HepG2 (cell line): ENCODE results near the gene PMFBP1. TPM values are rescaled to one million over a fixed set of nuclear protein-coding genes. Genes with fewer than 3 reads are reported as not detected.
A peak's percentile ranks its signal among the peaks of the same experiment; 100 is the strongest.

Source experiments
- ATF7 ChIP-seq, 2 experiments: fragments of 450-650 bp in 1 of 2; sonication (generic) in 1 of 2; formaldehyde crosslinking in 1 of 2; IDR thresholded peaks; 2 replicates each; pipeline versions ENCODE4 v1.4.0 to v1.6.1; 2016 to 2020; ENCODE audit warnings: antibody characterized with exemption in 1 of 2, mild to moderate bottlenecking in 1 of 2, missing genetic modification reagents in 1 of 2
- CREM ChIP-seq, 2 experiments: sonication (generic) in 1 of 2; formaldehyde crosslinking in 1 of 2; IDR thresholded peaks; 2 replicates each; pipeline versions ENCODE4 v1.4.0 to v1.6.1; 2016 to 2020; ENCODE audit warnings: antibody characterized with exemption in 1 of 2, mild to moderate bottlenecking in 1 of 2, missing genetic modification reagents in 1 of 2
- FUBP1 ChIP-seq: sonication (generic); formaldehyde crosslinking; IDR thresholded peaks from 2 replicates; pipeline ENCODE4 v1.5.1; 2020; ENCODE audit warnings: missing genetic modification reagents, mild to moderate bottlenecking, borderline replicate concordance
- HOXA5 ChIP-seq: sonication (generic); formaldehyde crosslinking; IDR thresholded peaks from 2 replicates; pipeline ENCODE4 v1.4.0; 2020; ENCODE audit warnings: missing genetic modification reagents
- MBD4 ChIP-seq: IDR thresholded peaks from 2 replicates; pipeline ENCODE4 v1.6.1; 2012; ENCODE audit warnings: low read length, inconsistent platforms, borderline replicate concordance
- MIER2 ChIP-seq: IDR thresholded peaks from 2 replicates; pipeline ENCODE4 v1.6.1; 2016; ENCODE audit warnings: missing biosample characterization, missing genetic modification reagents
- ZNF12 ChIP-seq: sonication (generic); formaldehyde crosslinking; IDR thresholded peaks from 2 replicates; pipeline ENCODE4 v1.5.0; 2020; ENCODE audit warnings: missing genetic modification reagents
- ZNF230 ChIP-seq: sonication (generic); formaldehyde crosslinking; IDR thresholded peaks from 2 replicates; pipeline ENCODE4 v1.4.0; 2020; ENCODE audit warnings: mild to moderate bottlenecking, missing genetic modification reagents
- ZNF235 ChIP-seq: sonication (generic); formaldehyde crosslinking; IDR thresholded peaks from 2 replicates; pipeline ENCODE4 v1.8.1; 2023; ENCODE audit warnings: mild to moderate bottlenecking, missing genetic modification reagents, borderline replicate concordance
- ZNF274 ChIP-seq: sonication (generic); formaldehyde crosslinking; IDR thresholded peaks from 2 replicates; pipeline ENCODE4 v1.5.1; 2020; ENCODE audit warnings: mild to moderate bottlenecking, missing genetic modification reagents
- ZNF33A ChIP-seq: sonication (generic); formaldehyde crosslinking; IDR thresholded peaks from 2 replicates; pipeline ENCODE4 v1.5.1; 2020; ENCODE audit warnings: missing genetic modification reagents, mild to moderate bottlenecking, moderate library complexity, borderline replicate concordance
- ZNF496 ChIP-seq: sonication (generic); formaldehyde crosslinking; IDR thresholded peaks from 2 replicates; pipeline ENCODE4 v1.8.1; 2023; ENCODE audit warnings: mild to moderate bottlenecking, moderate library complexity, missing genetic modification reagents; ENCODE audit not compliant: insufficient replicate concordance
- ZNF607 ChIP-seq: sonication (generic); formaldehyde crosslinking; IDR thresholded peaks from 2 replicates; pipeline ENCODE4 v1.5.1; 2020; ENCODE audit warnings: missing genetic modification reagents, mild to moderate bottlenecking, borderline replicate concordance
- ZNF646 ChIP-seq: sonication (generic); formaldehyde crosslinking; IDR thresholded peaks from 2 replicates; pipeline ENCODE4 v1.9.0; 2021; ENCODE audit warnings: mild to moderate bottlenecking, missing genetic modification reagents
- ZNF878 ChIP-seq: sonication (generic); formaldehyde crosslinking; IDR thresholded peaks from 2 replicates; pipeline ENCODE4 v1.8.1; 2023; ENCODE audit warnings: mild to moderate bottlenecking, missing genetic modification reagents, moderate library complexity
- polyA plus RNA-seq, 8 experiments: library from polyadenylated mRNA; depleted of rRNA in 3 of 8; stranded (reverse) in 7 of 8; unstranded in 1 of 8; fragments of >200 nt; fragmentation: Illumina TruSeq in 4 of 8; extraction: Trizol in 4 of 8; gene quantifications; 2 replicates each; pipeline versions ENCODE4 v1.2.1 to v1.2.3, GENCODE V29; 2011 to 2016; ENCODE audit warnings: low read depth in 4 of 8, missing spikeins in 1 of 8, mixed read lengths in 1 of 8; ENCODE audit not compliant: insufficient read depth in 1 of 8
- total RNA-seq, 5 experiments: library from RNA; depleted of rRNA; stranded (reverse); fragments of >200 nt; fragmentation: Illumina TruSeq; extraction: Trizol; gene quantifications; 2 replicates each; pipeline ENCODE4 v1.2.3, GENCODE V29; 2016; ENCODE audit warnings: low read depth in 1 of 5
- TF ChIP-seq, protein P1 (sequence below): sonication (generic); formaldehyde crosslinking; IDR thresholded peaks from 2 replicates; pipeline ENCODE4 v1.4.0; 2020; ENCODE audit warnings: missing genetic modification reagents, low read depth, mild to moderate bottlenecking, borderline replicate concordance
- TF ChIP-seq, protein P2 (sequence below): sonication (generic); formaldehyde crosslinking; IDR thresholded peaks from 2 replicates; pipeline ENCODE4 v1.4.0; 2020; ENCODE audit warnings: missing genetic modification reagents

Gene PMFBP1
- total and polyA plus RNA-seq, 2 of the 13 experiments (the other 11 are each of a cell fraction or from before 2014, with no cell fraction given): 1.9 to 3.8 TPM

DNA sequence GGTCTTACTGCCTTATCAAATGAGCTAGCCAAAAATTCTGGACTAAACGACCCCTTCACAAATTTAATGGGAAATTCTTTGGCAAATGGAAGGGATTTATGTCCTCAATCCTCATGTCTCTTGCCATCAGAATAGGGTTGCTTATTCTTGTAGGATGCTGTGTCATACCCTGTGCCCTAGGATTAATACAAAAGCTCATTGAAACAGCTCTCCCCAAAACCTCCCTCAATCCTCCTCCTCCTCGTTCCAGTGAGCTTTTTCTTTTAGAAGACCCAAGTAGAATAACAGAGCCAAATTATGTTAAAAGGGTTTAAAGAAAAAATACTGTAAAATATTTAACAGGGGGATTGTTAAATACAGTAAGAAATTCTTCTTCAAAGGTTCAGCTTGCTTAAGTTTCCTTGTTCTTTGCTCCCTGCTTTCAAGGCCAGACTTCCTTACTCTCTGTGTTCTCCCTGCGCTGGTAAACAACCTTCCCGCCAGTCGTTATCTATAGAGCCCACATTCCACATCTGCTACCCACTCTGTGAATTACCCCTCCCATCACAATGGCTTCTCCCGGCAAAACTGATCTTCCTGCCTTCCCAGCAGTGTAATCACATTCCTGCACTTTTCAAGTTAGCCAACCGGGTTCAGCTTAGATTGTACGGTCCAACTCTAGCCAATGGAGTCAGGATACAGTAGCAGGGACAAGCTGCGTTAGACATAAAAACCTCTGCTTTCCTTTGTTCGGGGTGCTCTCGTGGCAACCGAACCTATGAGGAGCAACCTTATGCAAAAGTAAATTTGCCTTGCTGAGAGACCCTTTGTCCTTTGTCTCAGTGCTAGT is 99.2 kb downstream of the PMFBP1 start (continued):
- TF ChIP-seq, protein P1, sequence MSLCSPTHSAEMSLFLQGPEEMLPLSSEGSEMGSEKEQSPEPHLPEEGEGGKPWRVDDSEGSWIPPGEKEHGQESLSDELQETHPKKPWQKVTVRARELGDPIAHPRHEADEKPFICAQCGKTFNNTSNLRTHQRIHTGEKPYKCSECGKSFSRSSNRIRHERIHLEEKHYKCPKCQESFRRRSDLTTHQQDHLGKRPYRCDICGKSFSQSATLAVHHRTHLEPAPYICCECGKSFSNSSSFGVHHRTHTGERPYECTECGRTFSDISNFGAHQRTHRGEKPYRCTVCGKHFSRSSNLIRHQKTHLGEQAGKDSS (CRISPR knock-in tag): no peak
- TF ChIP-seq ZNF230 (CRISPR knock-in tag): no peak
- no peak for TF ChIP-seq ZNF607 (CRISPR knock-in tag)
- no peak for TF ChIP-seq ZNF235
- TF ChIP-seq, protein P2, sequence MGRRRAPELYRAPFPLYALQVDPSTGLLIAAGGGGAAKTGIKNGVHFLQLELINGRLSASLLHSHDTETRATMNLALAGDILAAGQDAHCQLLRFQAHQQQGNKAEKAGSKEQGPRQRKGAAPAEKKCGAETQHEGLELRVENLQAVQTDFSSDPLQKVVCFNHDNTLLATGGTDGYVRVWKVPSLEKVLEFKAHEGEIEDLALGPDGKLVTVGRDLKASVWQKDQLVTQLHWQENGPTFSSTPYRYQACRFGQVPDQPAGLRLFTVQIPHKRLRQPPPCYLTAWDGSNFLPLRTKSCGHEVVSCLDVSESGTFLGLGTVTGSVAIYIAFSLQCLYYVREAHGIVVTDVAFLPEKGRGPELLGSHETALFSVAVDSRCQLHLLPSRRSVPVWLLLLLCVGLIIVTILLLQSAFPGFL: no peak
- TF ChIP-seq ZNF878 (CRISPR knock-in tag): peak; percentile 75; the same call in 1 of the 2 replicates
- no peak for TF ChIP-seq ZNF646
- TF ChIP-seq ATF7 (IDR thresholded peaks at IDR 0.05): no peak
- TF ChIP-seq ATF7 (CRISPR knock-in tag; IDR thresholded peaks at IDR 0.05): no peak
- TF ChIP-seq CREM (IDR thresholded peaks at IDR 0.05): peak; percentile 60; the same call in 1 of the 2 replicates
- no peak for TF ChIP-seq CREM (CRISPR knock-in tag; IDR thresholded peaks at IDR 0.05)
- TF ChIP-seq ZNF12 (CRISPR knock-in tag): no peak; the same call in 1 of the 2 replicates
- TF ChIP-seq MIER2 (CRISPR knock-in tag): 0 out of 2 replicates have a peak, but pooled peaks have one; percentile 11
- TF ChIP-seq FUBP1 (CRISPR knock-in tag): no peak
- no peak for TF ChIP-seq MBD4
- no peak for TF ChIP-seq HOXA5 (CRISPR knock-in tag)
- no peak for TF ChIP-seq ZNF33A (CRISPR knock-in tag)
- no peak for TF ChIP-seq ZNF496 (CRISPR knock-in tag)
- no peak for TF ChIP-seq ZNF274 (CRISPR knock-in tag)
